GM12878 (cell line): ENCODE results near the gene PAK6. TPM values are rescaled to one million over a fixed set of nuclear protein-coding genes. Genes with fewer than 3 reads are reported as not detected.

ENCODE experiments used
- ATAC-seq: fragments of 200-7000 bp; cut with Tn5 transposase; 3 replicates; pipeline ENCODE4 v1.9.1; 2020; ENCODE audit warnings: mild to moderate bottlenecking, moderate library complexity
- BruUV-seq: library from RNA; stranded (reverse); fragments of 400-500 nt; replicated peaks from 2 replicates; lab custom pipeline; 2021; lab: Mats Ljungman, UMichigan
- CTCF ChIA-PET: fragments of 300-600 bp; sonication (Branson Sonifier 250); formaldehyde crosslinking; extraction: SDS; loops from one replicate; lab custom pipeline; 2021; ENCODE audit warnings: inconsistent platforms; lab: Yijun Ruan, JAX
- POLR2A ChIA-PET: fragments of 350-600 bp; formaldehyde crosslinking; extraction: SDS; loops from one replicate; lab custom pipeline; 2021; ENCODE audit warnings: inconsistent platforms; lab: Charles Lee
- RAD21 ChIA-PET: fragments of 300-600 bp; sonication (Branson Sonifier 250); formaldehyde crosslinking; loops from one replicate; lab custom pipeline; 2023; ENCODE audit warnings: antibody characterized with exemption; ENCODE audit not compliant: unreplicated experiment; lab: Charles Lee
- SMC1A ChIA-PET: fragments of 300-600 bp; sonication (Branson Sonifier 250); formaldehyde crosslinking; loops from one replicate; lab custom pipeline; 2023; ENCODE audit not compliant: unreplicated experiment, uncharacterized antibody; lab: Charles Lee
- DNase-seq: peaks from one replicate; pipeline ENCODE4 v3.0.0-alpha.2; 2011; ENCODE audit warnings: low read depth, low spot score
- FAIRE-seq: peaks from 3 replicates; lab custom pipeline; 2011; peaks lifted over from hg19 to GRCh38; lab: Jason Lieb, UNC
- H2AFZ ChIP-seq: 2 replicates; pipeline ENCODE4 v1.6.0; 2011; ENCODE audit warnings: low read depth, low read length, control low read depth; ENCODE audit not compliant: control insufficient read depth
- H3K27ac ChIP-seq: 2 replicates; pipeline ENCODE4 v1.5.1; 2011; ENCODE audit warnings: control low read depth; ENCODE audit not compliant: control insufficient read depth, insufficient read depth
- H3K27me3 ChIP-seq, 2 experiments: replicated peaks in 1 of 2; 2 replicates each; pipeline versions ENCODE4 v1.6.0 to v1.6.1; 2011; ENCODE audit warnings: low read length in 1 of 2; ENCODE audit not compliant: control insufficient read depth in 2 of 2, insufficient read depth in 2 of 2
- H3K36me3 ChIP-seq, 2 experiments: 2 replicates each; pipeline ENCODE4 v1.5.1; 2011; ENCODE audit warnings: low read length in 1 of 2; ENCODE audit not compliant: control insufficient read depth in 2 of 2, insufficient read depth in 2 of 2
- H3K4me1 ChIP-seq: 2 replicates; pipeline ENCODE4 v1.6.1; 2011; ENCODE audit warnings: mild to moderate bottlenecking, low read length, moderate library complexity, mixed read lengths; ENCODE audit not compliant: control insufficient read depth, insufficient read depth
- H3K4me2 ChIP-seq: 2 replicates; pipeline ENCODE4 v1.6.0; 2011; ENCODE audit warnings: control low read depth; ENCODE audit not compliant: control insufficient read depth, insufficient read depth
- H3K4me3 ChIP-seq: fragments of 200-600 bp; sonication (generic); 2 replicates; pipeline ENCODE4 v1.5.1; 2016
- H3K79me2 ChIP-seq: 2 replicates; pipeline ENCODE4 v1.6.0; 2011; ENCODE audit warnings: low read length; ENCODE audit not compliant: control insufficient read depth, insufficient read depth
- H3K9ac ChIP-seq: 2 replicates; pipeline ENCODE4 v1.8.0; 2011; ENCODE audit warnings: low read length, control low read depth, mixed read lengths; ENCODE audit not compliant: control insufficient read depth, insufficient read depth
- H3K9me3 ChIP-seq: replicated peaks from 3 replicates; pipeline ENCODE4 v1.5.1; 2011; ENCODE audit warnings: mild to moderate bottlenecking, low read length; ENCODE audit not compliant: control insufficient read depth, insufficient read depth
- H4K20me1 ChIP-seq: 2 replicates; pipeline ENCODE4 v1.6.0; 2011; ENCODE audit not compliant: control insufficient read depth, insufficient read depth
- BACH1 ChIP-seq: fragments of 450-650 bp; IDR thresholded peaks from 2 replicates; pipeline ENCODE4 v1.6.1; 2017; ENCODE audit warnings: mild to moderate bottlenecking, borderline replicate concordance
- CEBPB ChIP-seq, 2 experiments: fragments of 150-350 bp in 1 of 2; IDR thresholded peaks; 2 replicates each; pipeline ENCODE4 v1.6.1; 2012 to 2014; ENCODE audit warnings: low read depth in 2 of 2, low read length in 2 of 2, borderline replicate concordance in 1 of 2, inconsistent platforms in 1 of 2
- CHD4 ChIP-seq: fragments of 200-600 bp; sonication (generic); IDR thresholded peaks from 2 replicates; pipeline ENCODE4 v1.6.1; 2016; ENCODE audit warnings: mild to moderate bottlenecking
- EGR1 ChIP-seq, 2 experiments: IDR thresholded peaks; 1 replicate in 1 of 2; 2 replicates in 1 of 2; pipeline ENCODE4 v1.6.1; 2011 to 2012; ENCODE audit warnings: low read depth in 2 of 2, low read length in 2 of 2, borderline replicate concordance in 1 of 2, mild to moderate bottlenecking in 1 of 2, moderate library complexity in 1 of 2
- FOS ChIP-seq: IDR thresholded peaks from 3 replicates; pipeline ENCODE4 v1.6.1; 2011; ENCODE audit warnings: borderline replicate concordance; ENCODE audit not compliant: insufficient read length; ENCODE audit errors: extremely low read depth
- HSF1 ChIP-seq: fragments of 150-350 bp; IDR thresholded peaks from 2 replicates; pipeline ENCODE4 v1.6.1; 2014; ENCODE audit warnings: mild to moderate bottlenecking, low read depth, low read length
- KAT2A ChIP-seq: conservative IDR thresholded peaks from 2 replicates; pipeline ENCODE4 v1.6.1; 2011; ENCODE audit warnings: low read depth, low read length; ENCODE audit not compliant: control insufficient read depth
- MAX ChIP-seq: IDR thresholded peaks from 2 replicates; pipeline ENCODE4 v1.6.1; 2012; ENCODE audit warnings: low read depth, low read length, improper control_type of control experiment
- MYB ChIP-seq: fragments of 150-350 bp; IDR thresholded peaks from 2 replicates; pipeline ENCODE4 v1.6.1; 2014; ENCODE audit warnings: mild to moderate bottlenecking, low read depth, low read length, borderline replicate concordance
- SMC3 ChIP-seq: IDR thresholded peaks from 2 replicates; pipeline ENCODE4 v1.6.1; 2011; ENCODE audit warnings: low read length, improper control_type of control experiment, borderline replicate concordance
- WGBS: methylation state at CpG from one replicate; pipeline ENCODE4 v1.1.6; 2016; ENCODE audit warnings: low lambda C conversion rate; ENCODE audit not compliant: insufficient replicate concordance, insufficient coverage; ENCODE audit errors: missing lambda C conversion rate; 5-methylcytosine and 5-hydroxymethylcytosine counted together
- in situ Hi-C: fragments of 300-500 bp; cut with MboI; formaldehyde crosslinking; loops from 9 replicates; pipeline ENCODE4 v1.14.3; 2018; ENCODE audit warnings: mixed read lengths
- intact Hi-C: fragments of 100-400 bp; cut with micrococcal nuclease; formaldehyde crosslinking; loops from one replicate; pipeline ENCODE4 v1.14.2; 2022; ENCODE audit not compliant: unreplicated experiment
- polyA plus RNA-seq, 11 experiments: library from polyadenylated mRNA; depleted of rRNA in 4 of 11; unstranded in 6 of 11; stranded (reverse) in 5 of 11; fragments of >200 nt; fragmentation: Nextera tagmentation in 4 of 11; fragmentation: Illumina TruSeq in 1 of 11; extraction: Ambion mirVana in 4 of 11; extraction: Trizol in 1 of 11; gene quantifications; 1 replicate in 1 of 11; 2 replicates in 10 of 11; pipeline versions ENCODE4 v1.2.1 to v1.2.3, GENCODE V29; 2011 to 2016; ENCODE audit warnings: inconsistent platforms in 2 of 11, missing spikeins in 2 of 11, low read depth in 1 of 11
- total RNA-seq, 4 experiments: library from RNA; depleted of rRNA in 3 of 4; stranded (reverse); fragments of >200 nt in 3 of 4; fragmentation: Illumina TruSeq in 1 of 4; extraction: Trizol in 1 of 4; gene quantifications; 2 replicates each; pipeline versions ENCODE4 v1.2.1 to v1.2.3, GENCODE V29; 2013 to 2021

PAK6 gene
- total and polyA plus RNA-seq, 10 of the 15 experiments (the other 5 are each of a cell fraction or from before 2014, with no cell fraction given), result 0.07 to 0.92 (median 0.31) TPM; not detected in 2

GRCh38 chr15:40250304-40250656 is 11.4 kb downstream of the PAK6 start:
- ATAC-seq, result no peak
- no TSS peak for BruUV-seq
- Histone ChIP-seq H3K9me3 (no peaks in the 10 kb centered on the region), H3K27ac (no peak overlapping the region), H3K4me1 (no peaks in the 10 kb centered on the region), H3K4me2 (no peak overlapping the region), H3K79me2 (no peaks in the 10 kb centered on the region), H3K4me3 (no peak overlapping the region), H3K9ac (no peak overlapping the region), H3K27me3 (peaks cover 0 to 9% of the 10 kb centered on the region in 2 experiments; a peak in 3 of 4 replicates), H2AFZ (no peak overlapping the region), H3K36me3 (no peaks in the 10 kb centered on the region), H4K20me1 (no peaks in the 10 kb centered on the region)
- RAD21 ChIA-PET, result interaction anchor here (0.8 to 1.4 kb wide), 2 partner anchors 25 to 33 kb away, joined by 3 to 4 read pairs; no protein-coding TSS in a partner anchor
- SMC1A ChIA-PET, result no interaction called here
- intact Hi-C loops, result no loop called here
- 56% methylated on average over 8 of the region's 8 CpGs for WGBS
- CTCF ChIA-PET, result interaction anchor here (0.7 to 2.1 kb wide), 2 partner anchors 33 to 214 kb away, joined by 3 to 10 read pairs; no protein-coding TSS in a partner anchor
- in situ Hi-C loops, result no loop called here
- TF ChIP-seq KAT2A, result no peak
- no peak for TF ChIP-seq BACH1
- TF ChIP-seq MYB, result no peak
- no peak for TF ChIP-seq CEBPB (IDR thresholded peaks at IDR 0.05; ENCODE audit: borderline replicate concordance in 1 of 2, low read depth in 2 of 2, low read length in 2 of 2)
- TF ChIP-seq MAX, result no peak
- no peak for TF ChIP-seq SMC3
- TF ChIP-seq CHD4, result no peak
- no peak for TF ChIP-seq FOS
- TF ChIP-seq EGR1 (IDR thresholded peaks at IDR 0.05; ENCODE audit: borderline replicate concordance in 1 of 2, low read depth in 2 of 2, low read length in 2 of 2), result no peak
- TF ChIP-seq HSF1, result no peak
- no peak for FAIRE-seq
- no peak for DNase-seq
- POLR2A ChIA-PET, result no interaction called here
